Raji (cell line): ENCODE measurements around the gene BCAR1.

Experiments
- POLR2A ChIP-seq: IDR thresholded peaks from 2 replicates; pipeline ENCODE4 v1.6.1; 2011; ENCODE audit warnings: low read depth, low read length, control low read depth; ENCODE audit not compliant: insufficient read depth

The BCAR1 gene

DNA sequence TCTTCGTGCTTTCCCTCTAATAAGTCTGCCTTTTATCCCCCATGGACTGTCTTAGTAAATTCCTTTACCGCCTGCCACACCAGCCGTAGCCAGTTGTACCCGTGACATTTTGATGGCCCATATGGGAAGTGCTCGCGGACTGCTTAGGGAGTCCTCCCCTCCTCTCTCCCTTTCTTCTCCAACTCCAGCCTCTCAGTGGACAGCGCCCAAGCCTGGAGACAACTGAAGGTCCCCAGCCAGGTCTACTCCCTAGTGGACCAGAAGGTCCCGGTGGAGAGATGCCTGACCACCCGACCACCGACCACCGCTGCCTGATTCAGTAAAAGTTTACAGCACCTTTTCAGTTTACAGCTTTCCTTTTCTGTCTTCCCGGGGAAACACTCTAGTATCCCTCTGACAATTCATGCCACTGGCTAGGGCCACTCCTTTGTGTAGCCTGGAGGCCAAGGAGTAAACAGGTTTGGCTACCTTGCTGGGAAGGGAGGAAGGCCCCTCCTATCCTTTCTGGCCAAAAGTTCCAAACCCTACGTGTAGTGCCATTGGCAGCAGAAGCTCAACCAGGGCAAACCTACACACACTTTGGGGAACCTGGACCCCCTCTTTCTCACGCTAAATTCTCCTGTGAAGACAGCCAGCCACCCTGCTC is 62.5 kb downstream of the BCAR1 start:
- no peak for TF ChIP-seq POLR2A

DNA sequence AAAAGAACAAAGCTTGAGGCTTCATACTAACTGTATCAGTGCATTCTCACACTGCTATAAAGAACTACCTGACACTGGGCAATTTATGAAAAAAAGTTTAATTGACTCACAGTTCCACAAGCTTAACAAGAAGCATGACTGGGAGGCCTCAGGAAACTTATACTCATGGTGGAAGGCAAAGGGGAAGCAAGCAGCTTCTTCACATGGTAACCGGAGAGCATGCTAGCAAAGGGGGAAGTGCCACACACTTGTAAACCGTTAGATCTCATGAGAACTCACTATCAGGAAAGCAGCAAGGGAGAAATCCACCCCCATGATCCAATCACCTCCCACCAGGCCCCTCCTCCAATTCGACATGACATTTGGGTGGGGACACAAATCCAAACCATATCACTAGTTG is 69.8 kb downstream of the BCAR1 start:
- TF ChIP-seq POLR2A: no peak

DNA sequence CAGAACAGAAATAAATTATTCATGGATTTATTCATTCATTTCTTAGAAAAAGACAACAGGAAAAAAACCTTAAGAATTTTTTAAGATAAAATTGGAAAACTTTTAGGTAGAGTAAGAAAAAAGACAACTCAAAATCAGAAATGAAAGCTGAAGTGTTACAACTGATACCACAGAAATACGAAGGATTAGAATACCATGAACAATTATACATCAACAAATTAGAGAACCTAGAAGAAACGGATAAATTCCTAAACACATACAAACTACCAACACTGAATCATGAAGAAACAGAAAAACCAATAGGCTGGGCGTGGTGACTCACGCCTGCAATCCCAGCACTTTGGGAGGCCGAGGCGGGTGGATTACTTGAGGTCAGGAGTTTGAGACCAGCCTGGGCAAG is 72.2 kb downstream of the BCAR1 start:
- no peak for TF ChIP-seq POLR2A
